Measurements from ENCODE around the gene SOX6. TPM values are rescaled to one million over a fixed set of nuclear protein-coding genes. Genes with fewer than 3 reads are reported as not detected.

Gene SOX6
- total RNA-seq, 3 donors from 2014 or later = 2.0 to 8.0 (median 7.9) TPM

DNA sequence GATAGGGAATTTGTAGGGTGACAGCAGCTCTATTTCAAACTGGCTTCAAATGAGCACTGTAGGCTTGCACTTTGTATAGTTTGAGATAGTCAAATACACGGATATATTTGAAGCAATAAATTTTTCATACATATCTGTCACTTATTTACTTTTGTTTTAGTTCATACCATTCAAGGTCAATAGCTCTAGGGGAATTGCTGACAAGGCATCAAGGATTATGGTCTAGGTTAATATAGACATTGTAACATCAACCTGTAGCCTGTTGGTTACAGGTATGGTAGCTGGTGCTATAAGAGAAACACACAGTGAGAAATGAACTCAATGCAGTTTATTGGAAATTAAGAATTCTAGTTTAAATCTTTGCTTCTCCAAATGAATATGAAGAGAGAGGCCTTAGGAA lies 267.6 kb downstream of the SOX6 start:
- DNase-seq (ENCODE audit: low spot score in 2 of 2) = no peak
- Histone ChIP-seq H3K4me1 (no peaks in the 10 kb centered on the region), H3K9me3 (no peaks in the 10 kb centered on the region), H3K27me3 (no peaks in the 10 kb centered on the region), H3K36me3 (no peaks in the 10 kb centered on the region), H3K27ac (no peak overlapping the region), H3K4me3 (no peak overlapping the region)
- intact Hi-C loops (cut with DNase I; ENCODE audit: low total_unique reads) = no loop called here
- TF ChIP-seq POLR2AphosphoS5 (IDR thresholded peaks at IDR 0.05) = no peak
- TF ChIP-seq, protein P1, sequence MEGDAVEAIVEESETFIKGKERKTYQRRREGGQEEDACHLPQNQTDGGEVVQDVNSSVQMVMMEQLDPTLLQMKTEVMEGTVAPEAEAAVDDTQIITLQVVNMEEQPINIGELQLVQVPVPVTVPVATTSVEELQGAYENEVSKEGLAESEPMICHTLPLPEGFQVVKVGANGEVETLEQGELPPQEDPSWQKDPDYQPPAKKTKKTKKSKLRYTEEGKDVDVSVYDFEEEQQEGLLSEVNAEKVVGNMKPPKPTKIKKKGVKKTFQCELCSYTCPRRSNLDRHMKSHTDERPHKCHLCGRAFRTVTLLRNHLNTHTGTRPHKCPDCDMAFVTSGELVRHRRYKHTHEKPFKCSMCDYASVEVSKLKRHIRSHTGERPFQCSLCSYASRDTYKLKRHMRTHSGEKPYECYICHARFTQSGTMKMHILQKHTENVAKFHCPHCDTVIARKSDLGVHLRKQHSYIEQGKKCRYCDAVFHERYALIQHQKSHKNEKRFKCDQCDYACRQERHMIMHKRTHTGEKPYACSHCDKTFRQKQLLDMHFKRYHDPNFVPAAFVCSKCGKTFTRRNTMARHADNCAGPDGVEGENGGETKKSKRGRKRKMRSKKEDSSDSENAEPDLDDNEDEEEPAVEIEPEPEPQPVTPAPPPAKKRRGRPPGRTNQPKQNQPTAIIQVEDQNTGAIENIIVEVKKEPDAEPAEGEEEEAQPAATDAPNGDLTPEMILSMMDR (IDR thresholded peaks at IDR 0.05) = no peak
- no peak for TF ChIP-seq POLR2A (IDR thresholded peaks at IDR 0.05)

DNA sequence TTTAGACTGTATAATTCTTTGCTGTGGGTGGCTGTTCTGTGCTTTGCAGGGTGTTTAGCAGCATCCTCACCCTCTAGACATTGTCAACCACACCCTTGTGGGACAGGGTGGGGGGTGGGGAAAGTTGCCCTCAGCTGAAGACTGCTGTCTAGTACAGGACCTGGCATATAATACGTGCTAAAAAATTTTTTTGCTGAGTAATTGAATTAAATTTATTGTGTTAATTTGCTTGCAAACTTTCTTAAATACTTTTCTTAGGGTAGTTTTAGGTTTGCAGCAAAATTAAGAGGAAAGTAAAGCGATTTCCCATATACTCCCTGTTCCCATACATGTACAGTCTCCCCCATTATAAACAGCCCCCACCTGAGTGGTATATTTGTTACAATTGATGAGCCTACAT lies 268.5 kb downstream of the SOX6 start:
- no peak overlapping the region for H3K27ac ChIP-seq
- no peak for DNase-seq (ENCODE audit: low spot score in 2 of 2)
- no peaks in the 10 kb centered on the region for H3K36me3 ChIP-seq
- intact Hi-C loops (cut with DNase I; ENCODE audit: low total_unique reads) = no loop called here
- TF ChIP-seq, protein P1 (IDR thresholded peaks at IDR 0.05) = no peak
- TF ChIP-seq POLR2AphosphoS5 (IDR thresholded peaks at IDR 0.05) = no peak
- no peak for TF ChIP-seq POLR2A (IDR thresholded peaks at IDR 0.05)
- no peaks in the 10 kb centered on the region for H3K27me3 ChIP-seq
- no peaks in the 10 kb centered on the region for H3K4me1 ChIP-seq
- H3K9me3 ChIP-seq = no peaks in the 10 kb centered on the region
- no peak overlapping the region for H3K4me3 ChIP-seq

DNA sequence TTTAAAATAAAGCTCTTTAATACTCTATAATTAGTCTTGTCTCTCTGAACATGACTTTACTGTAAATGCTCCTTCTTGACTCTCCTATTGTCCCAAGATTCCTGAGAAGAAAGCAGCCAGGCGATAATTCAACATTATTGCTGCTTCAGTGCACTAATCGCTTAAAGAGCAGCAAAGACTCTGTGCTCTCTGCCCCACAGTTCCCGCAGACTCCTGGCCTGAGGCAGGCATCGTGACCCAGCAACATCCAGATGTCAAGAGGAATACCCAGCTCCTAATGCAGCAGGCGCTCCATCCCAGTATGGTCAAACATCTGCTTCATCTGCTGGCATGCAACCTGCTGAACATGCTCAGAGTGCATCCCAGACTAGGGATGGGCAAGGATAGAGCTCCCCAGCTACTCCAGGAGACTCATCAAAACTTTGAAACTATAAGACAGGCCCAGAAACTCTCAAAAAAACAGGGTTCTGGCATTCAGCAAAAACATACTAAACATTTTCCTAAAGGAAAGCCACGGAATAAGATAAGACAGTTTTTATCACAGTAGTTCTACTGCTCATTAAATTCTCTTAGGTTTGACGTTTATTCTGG lies 270.0 kb downstream of the SOX6 start:
- Histone ChIP-seq H3K4me3 (no peak overlapping the region), H3K36me3 (no peaks in the 10 kb centered on the region), H3K27ac (no peak overlapping the region), H3K4me1 (no peaks in the 10 kb centered on the region), H3K27me3 (no peaks in the 10 kb centered on the region), H3K9me3 (no peaks in the 10 kb centered on the region)
- intact Hi-C loops (cut with DNase I; ENCODE audit: low total_unique reads) = no loop called here
- TF ChIP-seq, protein P1 (IDR thresholded peaks at IDR 0.05) = no peak
- TF ChIP-seq POLR2A (IDR thresholded peaks at IDR 0.05) = no peak
- TF ChIP-seq POLR2AphosphoS5 (IDR thresholded peaks at IDR 0.05) = no peak
- no peak for DNase-seq (ENCODE audit: low spot score in 2 of 2)

DNA sequence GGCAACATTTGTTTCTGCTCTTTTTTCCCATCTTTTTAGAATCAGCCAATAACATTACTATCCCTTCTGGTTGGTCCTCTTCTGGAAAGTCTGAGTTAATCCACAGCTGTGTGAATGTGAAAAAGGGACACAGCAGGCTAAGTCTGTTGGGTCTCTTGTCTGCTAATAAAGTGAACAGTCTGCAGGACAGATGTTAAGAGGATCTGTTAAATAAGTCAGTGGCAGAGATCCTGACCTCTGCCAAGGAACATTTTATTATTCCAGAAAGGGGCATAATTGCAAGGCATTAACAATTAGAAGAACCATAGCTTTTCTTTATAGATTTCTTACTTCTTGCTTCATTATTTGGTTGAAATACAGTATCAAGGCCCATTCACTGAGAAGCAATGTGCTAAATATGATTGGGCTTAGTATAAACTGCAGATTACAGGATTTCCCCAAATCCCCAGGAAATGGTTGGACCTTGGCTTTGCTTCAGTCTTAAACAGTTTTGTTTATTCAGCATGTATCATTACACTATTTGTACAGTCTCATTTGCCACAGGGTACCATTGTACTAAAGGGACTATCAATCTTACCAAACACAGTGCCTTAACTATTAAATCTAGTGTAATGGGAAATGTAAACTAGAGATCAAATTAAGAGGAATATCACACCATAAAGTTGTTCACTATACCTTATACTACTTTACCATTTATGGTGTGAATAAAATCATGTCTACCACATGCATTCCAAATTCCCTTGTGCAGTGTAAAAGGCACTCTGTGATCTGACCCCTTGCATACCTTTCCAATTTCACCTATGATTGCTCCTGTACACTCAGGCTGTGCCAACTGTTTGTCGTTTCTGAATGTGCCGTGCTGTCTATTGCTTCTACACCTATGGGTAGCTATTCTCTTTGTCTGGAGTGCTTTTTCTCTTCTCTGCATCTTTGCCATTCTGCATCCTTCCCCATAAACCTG lies 274.0 kb downstream of the SOX6 start:
- Histone ChIP-seq H3K4me3 (no peak overlapping the region), H3K27me3 (no peaks in the 10 kb centered on the region), H3K36me3 (no peaks in the 10 kb centered on the region), H3K27ac (no peak overlapping the region), H3K9me3 (no peaks in the 10 kb centered on the region), H3K4me1 (no peaks in the 10 kb centered on the region)
- TF ChIP-seq, protein P1 (IDR thresholded peaks at IDR 0.05) = no peak
- no peak for DNase-seq (ENCODE audit: low spot score in 2 of 2)
- intact Hi-C loops (cut with DNase I; ENCODE audit: low total_unique reads) = no loop called here
